Activated naive CD8-positive, alpha-beta T cell treated with anti-CD3 and anti-CD28 coated beads, Interleukin-2, amount 10 ng/mL, durations not matched to agents 7 days and 5 days (primary cell): Measurements from ENCODE around the gene PRKG1. TPM values are rescaled to one million over a fixed set of nuclear protein-coding genes. Genes with fewer than 3 reads are reported as not detected.

Source experiments
- ATAC-seq: fragments of 150-1000 bp; cut with Tn5 transposase; one replicate; pipeline ENCODE4 v1.10.0; 2021; ENCODE audit warnings: low read depth, moderate library complexity
- POLR2A ChIA-PET: fragments of 350-600 bp; sonication (Branson Sonifier 250); formaldehyde crosslinking; loops from one replicate; lab custom pipeline; 2021; ENCODE audit warnings: antibody characterized with exemption; lab: Charles Lee
- DNase-seq: peaks from one replicate; pipeline ENCODE4 v3.0.0; 2021
- H3K27ac Mint-ChIP-seq: one replicate; pipeline ENCODE4 v1.8.0; 2022; ENCODE audit warnings: mild to moderate bottlenecking, mixed read lengths
- H3K27me3 Mint-ChIP-seq: one replicate; pipeline ENCODE4 v1.8.0; 2022; ENCODE audit warnings: mild to moderate bottlenecking, moderate library complexity, mixed read lengths
- H3K36me3 Mint-ChIP-seq: one replicate; pipeline ENCODE4 v1.8.0; 2021; ENCODE audit warnings: mild to moderate bottlenecking, mixed read lengths
- H3K4me1 Mint-ChIP-seq: one replicate; pipeline ENCODE4 v1.8.0; 2021; ENCODE audit warnings: mixed read lengths
- H3K4me3 Mint-ChIP-seq: one replicate; pipeline ENCODE4 v1.8.0; 2022; ENCODE audit warnings: mild to moderate bottlenecking, moderate library complexity, mixed read lengths
- H3K9me3 Mint-ChIP-seq: one replicate; pipeline ENCODE4 v1.8.0; 2021; ENCODE audit warnings: mixed read lengths
- total RNA-seq, 2 experiments: library from RNA; stranded (reverse); gene quantifications; one replicate each; pipeline ENCODE4 v1.2.3, GENCODE V29; 2021

Gene PRKG1
- total RNA-seq, 2 experiments from 2014 or later: not detected

GRCh38 chr10:51709324-51709972 lies 635.2 kb downstream of the PRKG1 start:
- DNase-seq (no peak), ATAC-seq (no peak)
- POLR2A ChIA-PET: interaction anchor here (1.4 kb wide), 1 partner anchor 11 kb away, joined by 4 read pairs; no protein-coding TSS in a partner anchor
- peaks cover 34% of the 10 kb centered on the region for H3K4me1 Mint-ChIP-seq
- no peak overlapping the region for H3K4me3 Mint-ChIP-seq
- H3K36me3 Mint-ChIP-seq: peaks cover 6% of the 10 kb centered on the region
- H3K27ac Mint-ChIP-seq: no peak overlapping the region
- peaks cover 3% of the 10 kb centered on the region for H3K9me3 Mint-ChIP-seq
- H3K27me3 Mint-ChIP-seq: no peaks in the 10 kb centered on the region

GRCh38 chr10:51711519-51711891 lies 637.2 kb downstream of the PRKG1 start:
- Mint-ChIP-seq H3K27me3 (no peaks in the 10 kb centered on the region), H3K4me1 (peaks cover 33% of the 10 kb centered on the region), H3K36me3 (peaks cover 6% of the 10 kb centered on the region), H3K27ac (peak overlapping the region; percentile 14), H3K9me3 (peaks cover 3% of the 10 kb centered on the region), H3K4me3 (no peak overlapping the region)
- ATAC-seq: no peak
- no peak for DNase-seq
- POLR2A ChIA-PET: no interaction called here

GRCh38 chr10:51716981-51717380 lies 642.7 kb downstream of the PRKG1 start:
- Mint-ChIP-seq H3K4me1 (peaks cover under 1% of the 10 kb centered on the region), H3K4me3 (no peak overlapping the region), H3K27ac (no peak overlapping the region), H3K36me3 (no peaks in the 10 kb centered on the region), H3K27me3 (peaks cover 11% of the 10 kb centered on the region), H3K9me3 (no peaks in the 10 kb centered on the region)
- POLR2A ChIA-PET: no interaction called here
- ATAC-seq: no peak
- no peak for DNase-seq

- no peak overlapping the region for H3K4me3 Mint-ChIP-seq
- POLR2A ChIA-PET: no interaction called here
- ATAC-seq: no peak
- no peak for DNase-seq
- H3K4me1 Mint-ChIP-seq: no peaks in the 10 kb centered on the region
- no peak overlapping the region for H3K27ac Mint-ChIP-seq
- H3K36me3 Mint-ChIP-seq: no peaks in the 10 kb centered on the region
- peaks cover 1% of the 10 kb centered on the region for H3K9me3 Mint-ChIP-seq
- H3K27me3 Mint-ChIP-seq: peaks cover 11% of the 10 kb centered on the region
Observed at GRCh38 chr10:51718804-51719291, 644.6 kb downstream of the PRKG1 start.

GRCh38 chr10:51724038-51724437 lies 649.8 kb downstream of the PRKG1 start:
- Mint-ChIP-seq H3K27ac (no peak overlapping the region), H3K4me3 (no peak overlapping the region), H3K4me1 (no peaks in the 10 kb centered on the region), H3K27me3 (peaks cover 5% of the 10 kb centered on the region), H3K9me3 (peaks cover 1% of the 10 kb centered on the region), H3K36me3 (no peaks in the 10 kb centered on the region)
- DNase-seq: no peak
- no peak for ATAC-seq
- POLR2A ChIA-PET: no interaction called here

- POLR2A ChIA-PET: no interaction called here
- Mint-ChIP-seq H3K4me3 (no peak overlapping the region), H3K9me3 (no peaks in the 10 kb centered on the region), H3K36me3 (no peaks in the 10 kb centered on the region), H3K27me3 (no peaks in the 10 kb centered on the region), H3K4me1 (no peaks in the 10 kb centered on the region), H3K27ac (no peak overlapping the region)
- DNase-seq (no peak), ATAC-seq (no peak)
Observed at GRCh38 chr10:51729822-51730555, 655.7 kb downstream of the PRKG1 start.

GRCh38 chr10:51733057-51733456 lies 658.8 kb downstream of the PRKG1 start:
- H3K4me3 Mint-ChIP-seq: no peak overlapping the region
- no peaks in the 10 kb centered on the region for H3K4me1 Mint-ChIP-seq
- ATAC-seq: no peak
- POLR2A ChIA-PET: no interaction called here
- H3K27ac Mint-ChIP-seq: no peak overlapping the region
- H3K27me3 Mint-ChIP-seq: peaks cover 2% of the 10 kb centered on the region
- no peaks in the 10 kb centered on the region for H3K36me3 Mint-ChIP-seq
- H3K9me3 Mint-ChIP-seq: no peaks in the 10 kb centered on the region
- DNase-seq: no peak

GRCh38 chr10:51743146-51743545 lies 668.9 kb downstream of the PRKG1 start:
- ATAC-seq (no peak), DNase-seq (no peak)
- Mint-ChIP-seq H3K4me3 (no peak overlapping the region), H3K4me1 (no peaks in the 10 kb centered on the region), H3K9me3 (no peaks in the 10 kb centered on the region), H3K27ac (no peak overlapping the region), H3K36me3 (no peaks in the 10 kb centered on the region), H3K27me3 (peaks cover 3% of the 10 kb centered on the region)
- POLR2A ChIA-PET: no interaction called here

- no peak overlapping the region for H3K4me3 Mint-ChIP-seq
- no peak overlapping the region for H3K27ac Mint-ChIP-seq
- DNase-seq (no peak), ATAC-seq (no peak)
- H3K4me1 Mint-ChIP-seq: no peaks in the 10 kb centered on the region
- no peaks in the 10 kb centered on the region for H3K27me3 Mint-ChIP-seq
- POLR2A ChIA-PET: no interaction called here
- H3K36me3 Mint-ChIP-seq: no peaks in the 10 kb centered on the region
- H3K9me3 Mint-ChIP-seq: no peaks in the 10 kb centered on the region
Observed at GRCh38 chr10:51744235-51745000, 670.1 kb downstream of the PRKG1 start.

- no peaks in the 10 kb centered on the region for H3K36me3 Mint-ChIP-seq
- H3K9me3 Mint-ChIP-seq: no peaks in the 10 kb centered on the region
- POLR2A ChIA-PET: no interaction called here
- H3K27ac Mint-ChIP-seq: no peak overlapping the region
- no peak for DNase-seq
- no peaks in the 10 kb centered on the region for H3K4me1 Mint-ChIP-seq
- no peak for ATAC-seq
- no peak overlapping the region for H3K4me3 Mint-ChIP-seq
- H3K27me3 Mint-ChIP-seq: no peaks in the 10 kb centered on the region
Observed at GRCh38 chr10:51745397-51745796, 671.1 kb downstream of the PRKG1 start.

- no peak overlapping the region for H3K27ac Mint-ChIP-seq
- no peak for ATAC-seq
- no peaks in the 10 kb centered on the region for H3K27me3 Mint-ChIP-seq
- H3K4me1 Mint-ChIP-seq: no peaks in the 10 kb centered on the region
- POLR2A ChIA-PET: no interaction called here
- DNase-seq: no peak
- no peaks in the 10 kb centered on the region for H3K9me3 Mint-ChIP-seq
- no peaks in the 10 kb centered on the region for H3K36me3 Mint-ChIP-seq
- no peak overlapping the region for H3K4me3 Mint-ChIP-seq
Observed at GRCh38 chr10:51747216-51747615, 672.9 kb downstream of the PRKG1 start.

GRCh38 chr10:51748959-51749358 lies 674.7 kb downstream of the PRKG1 start:
- DNase-seq (no peak), ATAC-seq (no peak)
- POLR2A ChIA-PET: no interaction called here
- no peak overlapping the region for H3K27ac Mint-ChIP-seq
- H3K27me3 Mint-ChIP-seq: no peaks in the 10 kb centered on the region
- no peaks in the 10 kb centered on the region for H3K4me1 Mint-ChIP-seq
- H3K9me3 Mint-ChIP-seq: no peaks in the 10 kb centered on the region
- no peak overlapping the region for H3K4me3 Mint-ChIP-seq
- no peaks in the 10 kb centered on the region for H3K36me3 Mint-ChIP-seq

GRCh38 chr10:51758366-51758765 lies 684.1 kb downstream of the PRKG1 start:
- H3K4me1 Mint-ChIP-seq: no peaks in the 10 kb centered on the region
- H3K36me3 Mint-ChIP-seq: no peaks in the 10 kb centered on the region
- no peaks in the 10 kb centered on the region for H3K27me3 Mint-ChIP-seq
- ATAC-seq (no peak), DNase-seq (no peak)
- H3K27ac Mint-ChIP-seq: no peak overlapping the region
- no peaks in the 10 kb centered on the region for H3K9me3 Mint-ChIP-seq
- POLR2A ChIA-PET: no interaction called here
- no peak overlapping the region for H3K4me3 Mint-ChIP-seq
